ENCODE data around the gene CFAP141. TPM values are rescaled to one million over a fixed set of nuclear protein-coding genes. Genes with fewer than 3 reads are reported as not detected.

CFAP141 gene
- total RNA-seq (not detected), polyA plus RNA-seq (not detected), total RNA-seq (0.40 reads per million)

GRCh38 chr1:154206196-154206595 is at the start of gene CFAP141:
Gene CFAP141 (minus strand): TSS chr1:154206333. CDS start chr1:154206307, 26 bp downstream.
- H3K27me3 ChIP-seq (ENCODE audit: control insufficient read depth in 2 of 2, insufficient read depth in 2 of 2, low read length in 2 of 2) = no peaks in the 10 kb centered on the region
- POLR2A ChIA-PET = no interaction called here
- CTCF ChIA-PET = no interaction called here
- no peaks in the 10 kb centered on the region for H3K4me1 ChIP-seq (ENCODE audit: control insufficient read depth in 2 of 2, insufficient read depth in 2 of 2, low read length in 2 of 2)
- H3K36me3 ChIP-seq (ENCODE audit: control insufficient read depth in 2 of 3, insufficient read depth in 3 of 3, low read length in 3 of 3) = peaks cover 11 to 58% (median 16%) of the 10 kb centered on the region in 3 experiments
- intact Hi-C loops (cut with micrococcal nuclease) = no loop called here
- peak within 1 kb of the TSS; percentile 21 to 84 (median 65) for H3K27ac Mint-ChIP-seq
- H3K27me3 Mint-ChIP-seq = no peaks in the 10 kb centered on the region
- no peak within 1 kb of the TSS for H3K27ac ChIP-seq (ENCODE audit: low read depth, low read length)
- H3K4me3 ChIP-seq (ENCODE audit: low read length) = no peak within 1 kb of the TSS
- no peaks in the 10 kb centered on the region for H3K9me3 Mint-ChIP-seq
- peak in 3 of 9 donors; percentile 13 to 24 (median 19) for DNase-seq
- peaks cover 0 to 26% (median 19%) of the 10 kb centered on the region in 5 donors for H3K36me3 Mint-ChIP-seq
- no peak within 1 kb of the TSS for H3K4me3 Mint-ChIP-seq
- ATAC-seq = peak; percentile 64
- H3K4me1 Mint-ChIP-seq = peaks cover 0 to 12% (median 0%) of the 10 kb centered on the region in 7 donors
- H3K9me3 ChIP-seq (ENCODE audit: control insufficient read depth in 2 of 3, low read length in 3 of 3) = no peaks in the 10 kb centered on the region

GRCh38 chr1:154253671-154254070 is 47.5 kb upstream of the CFAP141 start:
- ChIA-PET CTCF (no interaction called here), POLR2A (no interaction called here)
- DNase-seq = no peak
- Histone ChIP-seq H3K36me3 (ENCODE audit: control insufficient read depth in 2 of 3, insufficient read depth in 3 of 3, low read length in 3 of 3) (peaks cover 48 to 100% (median 79%) of the 10 kb centered on the region in 3 experiments), H3K4me3 (ENCODE audit: low read length) (no peak overlapping the region), H3K27ac (ENCODE audit: low read depth, low read length) (no peak overlapping the region), H3K4me1 (ENCODE audit: control insufficient read depth in 2 of 2, insufficient read depth in 2 of 2, low read length in 2 of 2) (no peaks in the 10 kb centered on the region), H3K9me3 (ENCODE audit: control insufficient read depth in 2 of 3, low read length in 3 of 3) (no peaks in the 10 kb centered on the region), H3K27me3 (ENCODE audit: control insufficient read depth in 2 of 2, insufficient read depth in 2 of 2, low read length in 2 of 2) (no peaks in the 10 kb centered on the region)
- Mint-ChIP-seq H3K4me3 (no peak overlapping the region), H3K27ac (peak overlapping the region in 3 of 9 donors; percentile 16 to 63 (median 54)), H3K27me3 (no peaks in the 10 kb centered on the region), H3K36me3 (peaks cover 21 to 67% (median 29%) of the 10 kb centered on the region in 5 donors), H3K4me1 (peaks cover 0 to 7% (median 0%) of the 10 kb centered on the region in 7 donors), H3K9me3 (peaks cover 0 to 3% (median 0%) of the 10 kb centered on the region in 11 donors)
- ATAC-seq = no peak
- intact Hi-C loops (cut with micrococcal nuclease) = no loop called here

- DNase-seq (peak in 2 of 9 donors; percentile 10 to 18), ATAC-seq (no peak)
- Histone ChIP-seq H3K27me3 (ENCODE audit: control insufficient read depth in 2 of 2, insufficient read depth in 2 of 2, low read length in 2 of 2) (no peaks in the 10 kb centered on the region), H3K36me3 (ENCODE audit: control insufficient read depth in 2 of 3, insufficient read depth in 3 of 3, low read length in 3 of 3) (peaks cover 41 to 88% (median 41%) of the 10 kb centered on the region in 3 experiments), H3K4me3 (ENCODE audit: low read length) (no peak overlapping the region), H3K27ac (ENCODE audit: low read depth, low read length) (peak overlapping the region; percentile 19), H3K9me3 (ENCODE audit: control insufficient read depth in 2 of 3, low read length in 3 of 3) (no peaks in the 10 kb centered on the region), H3K4me1 (ENCODE audit: control insufficient read depth in 2 of 2, insufficient read depth in 2 of 2, low read length in 2 of 2) (peaks cover 0 to 9% of the 10 kb centered on the region in 2 donors)
- Mint-ChIP-seq H3K27me3 (no peaks in the 10 kb centered on the region), H3K4me1 (peaks cover 11 to 51% (median 41%) of the 10 kb centered on the region in 7 donors), H3K36me3 (peaks cover 5 to 68% (median 43%) of the 10 kb centered on the region in 5 donors), H3K27ac (peak overlapping the region; percentile 4 to 85 (median 78)), H3K4me3 (no peak overlapping the region), H3K9me3 (no peaks in the 10 kb centered on the region)
- CTCF ChIA-PET = no interaction called here
- POLR2A ChIA-PET = interaction anchor here (1.6 kb wide), 1 partner anchor 30 kb away, joined by 9 read pairs; no protein-coding TSS in a partner anchor
- intact Hi-C loops (cut with micrococcal nuclease) = no loop called here
Observed at GRCh38 chr1:154241703-154242351, 35.7 kb upstream of the CFAP141 start.

- no peak overlapping the region for H3K4me3 Mint-ChIP-seq
- CTCF ChIA-PET = interaction anchor here (1.1 kb wide), 1 partner anchor 15 kb away, joined by 3 read pairs; no protein-coding TSS in a partner anchor
Observed at GRCh38 chr1:154240294-154240833, 34.2 kb upstream of the CFAP141 start.

GRCh38 chr1:154239491-154239890 is 33.4 kb upstream of the CFAP141 start:
- ATAC-seq (no peak), DNase-seq (no peak)
- H3K4me1 ChIP-seq (ENCODE audit: control insufficient read depth in 2 of 2, insufficient read depth in 2 of 2, low read length in 2 of 2) = peaks cover 0 to 9% of the 10 kb centered on the region in 2 donors
- no peaks in the 10 kb centered on the region for H3K27me3 ChIP-seq (ENCODE audit: control insufficient read depth in 2 of 2, insufficient read depth in 2 of 2, low read length in 2 of 2)
- H3K9me3 Mint-ChIP-seq = no peaks in the 10 kb centered on the region
- no peaks in the 10 kb centered on the region for H3K27me3 Mint-ChIP-seq
- peak overlapping the region in 8 of 9 donors; percentile 1 to 81 (median 29) for H3K27ac Mint-ChIP-seq
- CTCF ChIA-PET = interaction anchor here (1.1 kb wide), 1 partner anchor 14 kb away, joined by 3 read pairs; no protein-coding TSS in a partner anchor
- POLR2A ChIA-PET = interaction anchor here (0.8 kb wide), 1 partner anchor 95 kb away, joined by 3 read pairs; no protein-coding TSS in a partner anchor
- no peak overlapping the region for H3K4me3 ChIP-seq (ENCODE audit: low read length)
- peak overlapping the region in 1 of 10 donors; percentile 14 for H3K4me3 Mint-ChIP-seq
- H3K36me3 ChIP-seq (ENCODE audit: control insufficient read depth in 2 of 3, insufficient read depth in 3 of 3, low read length in 3 of 3) = peaks cover 37 to 89% (median 41%) of the 10 kb centered on the region in 3 experiments
- intact Hi-C loops (cut with micrococcal nuclease) = loop anchor here in 1 of 2 donors (2.0 kb wide), 1 partner anchor 19 kb away; the partner anchor contains the start of gene UBAP2L
- no peaks in the 10 kb centered on the region for H3K9me3 ChIP-seq (ENCODE audit: control insufficient read depth in 2 of 3, low read length in 3 of 3)
- no peak overlapping the region for H3K27ac ChIP-seq (ENCODE audit: low read depth, low read length)
- H3K4me1 Mint-ChIP-seq = peaks cover 11 to 65% (median 41%) of the 10 kb centered on the region in 7 donors
- peaks cover 7 to 73% (median 56%) of the 10 kb centered on the region in 5 donors for H3K36me3 Mint-ChIP-seq

More at GRCh38 chr1:154240294-154240833, 34.2 kb upstream of the CFAP141 start:
- H3K4me3 ChIP-seq (ENCODE audit: low read length) = no peak overlapping the region
- Mint-ChIP-seq H3K36me3 (peaks cover 7 to 72% (median 49%) of the 10 kb centered on the region in 5 donors), H3K27me3 (no peaks in the 10 kb centered on the region), H3K9me3 (no peaks in the 10 kb centered on the region), H3K27ac (peak overlapping the region in 8 of 9 donors; percentile 7 to 86 (median 25)), H3K4me1 (peaks cover 11 to 58% (median 41%) of the 10 kb centered on the region in 7 donors)
- H3K9me3 ChIP-seq (ENCODE audit: control insufficient read depth in 2 of 3, low read length in 3 of 3) = no peaks in the 10 kb centered on the region
- DNase-seq (no peak), ATAC-seq (no peak)
- peak overlapping the region; percentile 49 for H3K27ac ChIP-seq (ENCODE audit: low read depth, low read length)
- peaks cover 32 to 89% (median 39%) of the 10 kb centered on the region in 3 experiments for H3K36me3 ChIP-seq (ENCODE audit: control insufficient read depth in 2 of 3, insufficient read depth in 3 of 3, low read length in 3 of 3)
- intact Hi-C loops (cut with micrococcal nuclease) = no loop called here
- H3K4me1 ChIP-seq (ENCODE audit: control insufficient read depth in 2 of 2, insufficient read depth in 2 of 2, low read length in 2 of 2) = peaks cover 0 to 9% of the 10 kb centered on the region in 2 donors
- no peaks in the 10 kb centered on the region for H3K27me3 ChIP-seq (ENCODE audit: control insufficient read depth in 2 of 2, insufficient read depth in 2 of 2, low read length in 2 of 2)
- POLR2A ChIA-PET = interaction anchor here (0.8 to 1.3 kb wide), 2 partner anchors 9 to 94 kb away, joined by 3 to 4 read pairs; no protein-coding TSS in a partner anchor

- POLR2A ChIA-PET = interaction anchor here (0.9 kb wide), 1 partner anchor 15 kb away, joined by 3 read pairs; no protein-coding TSS in a partner anchor
- DNase-seq (no peak), ATAC-seq (no peak)
- peak overlapping the region in 7 of 9 donors; percentile 1 to 65 (median 17) for H3K27ac Mint-ChIP-seq
- Histone ChIP-seq H3K9me3 (ENCODE audit: control insufficient read depth in 2 of 3, low read length in 3 of 3) (no peaks in the 10 kb centered on the region), H3K27me3 (ENCODE audit: control insufficient read depth in 2 of 2, insufficient read depth in 2 of 2, low read length in 2 of 2) (no peaks in the 10 kb centered on the region), H3K27ac (ENCODE audit: low read depth, low read length) (no peak overlapping the region), H3K36me3 (ENCODE audit: control insufficient read depth in 2 of 3, insufficient read depth in 3 of 3, low read length in 3 of 3) (peaks cover 32 to 85% (median 33%) of the 10 kb centered on the region in 3 experiments), H3K4me3 (ENCODE audit: low read length) (no peak overlapping the region), H3K4me1 (ENCODE audit: control insufficient read depth in 2 of 2, insufficient read depth in 2 of 2, low read length in 2 of 2) (peaks cover 0 to 9% of the 10 kb centered on the region in 2 donors)
- H3K36me3 Mint-ChIP-seq = peaks cover 5 to 73% (median 52%) of the 10 kb centered on the region in 5 donors
- H3K27me3 Mint-ChIP-seq = no peaks in the 10 kb centered on the region
- no peaks in the 10 kb centered on the region for H3K9me3 Mint-ChIP-seq
- H3K4me1 Mint-ChIP-seq = peaks cover 13 to 64% (median 41%) of the 10 kb centered on the region in 7 donors
- no peak overlapping the region for H3K4me3 Mint-ChIP-seq
- CTCF ChIA-PET = no interaction called here
- intact Hi-C loops (cut with micrococcal nuclease) = loop anchor here in 1 of 2 donors (2.0 kb wide), 1 partner anchor 17 kb away; the partner anchor contains the start of gene UBAP2L
Observed at GRCh38 chr1:154237880-154238506, 31.9 kb upstream of the CFAP141 start.
